ENCODE results near the gene ZBTB7B.
"Not testable (repeated sequence)": the region's sequence is repeated elsewhere in the genome, so short reads cannot be mapped to it uniquely, and the experiment has no call there.

GRCh38 chr1:154995301-154995983 lies 7.2 kb upstream of the ZBTB7B start:
- TF ChIP-seq CTCF (conservative IDR thresholded peaks at IDR 0.05) = peak; percentile 48; the same call in 1 of the 2 replicates
- not testable (repeated sequence) for TF ChIP-seq EZH2 (IDR thresholded peaks at IDR 0.05; ENCODE audit: low read depth)

All from PC-9 (cell line).